ENCODE results near the gene ADCY7. TPM values are rescaled to one million over a fixed set of nuclear protein-coding genes. Genes with fewer than 3 reads are reported as not detected.

ADCY7 gene
- total RNA-seq, 1 experiment from 2014 or later, result 5.9 TPM

DNA sequence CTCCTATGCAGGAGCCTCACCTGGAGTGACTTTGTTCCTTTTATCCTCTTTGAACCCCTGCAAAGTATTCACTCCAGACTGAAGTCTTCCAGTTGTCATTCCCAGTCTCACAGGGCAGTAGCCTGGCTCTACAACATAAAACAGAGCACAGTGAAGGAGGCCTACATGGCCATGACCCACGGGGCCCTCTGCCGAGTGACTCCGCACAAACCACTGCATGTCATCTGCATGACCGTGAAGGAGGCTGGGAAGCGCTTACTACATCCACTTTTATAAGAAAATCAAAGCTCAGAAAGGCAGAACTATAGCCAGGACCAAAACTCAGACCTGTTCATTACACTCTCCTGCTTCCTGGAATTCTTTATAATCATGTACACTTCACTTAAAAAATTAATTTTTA is 59.9 kb downstream of the ADCY7 start:
- no peak overlapping the region for H3K4me3 Mint-ChIP-seq
- peaks cover 40% of the 10 kb centered on the region for H3K36me3 Mint-ChIP-seq
- CTCF ChIA-PET, result interaction anchor here (1.1 to 2.4 kb wide), 6 partner anchors 28 to 268 kb away, joined by 3 to 26 read pairs (median 6); no protein-coding TSS in a partner anchor
- H3K27ac Mint-ChIP-seq, result no peak overlapping the region
- no peak for ATAC-seq
- H3K9me3 Mint-ChIP-seq, result no peaks in the 10 kb centered on the region
- H3K4me1 Mint-ChIP-seq, result no peaks in the 10 kb centered on the region
- no peak for TF ChIP-seq ZNF671 (CRISPR knock-in tag; IDR thresholded peaks at IDR 0.05)
- no peak for TF ChIP-seq NFATC4 (CRISPR knock-in tag; IDR thresholded peaks at IDR 0.05)
- no peak for TF ChIP-seq ATF1 (CRISPR knock-in tag; IDR thresholded peaks at IDR 0.05)
- no peak for TF ChIP-seq ELF4 (CRISPR knock-in tag; IDR thresholded peaks at IDR 0.05; ENCODE audit: low read depth)
- no peak for TF ChIP-seq ESRRA (CRISPR knock-in tag; IDR thresholded peaks at IDR 0.05; ENCODE audit: borderline replicate concordance)
- TF ChIP-seq ZNF317 (CRISPR knock-in tag; IDR thresholded peaks at IDR 0.05; ENCODE audit: borderline replicate concordance, low read depth), result no peak
- TF ChIP-seq, protein P1, sequence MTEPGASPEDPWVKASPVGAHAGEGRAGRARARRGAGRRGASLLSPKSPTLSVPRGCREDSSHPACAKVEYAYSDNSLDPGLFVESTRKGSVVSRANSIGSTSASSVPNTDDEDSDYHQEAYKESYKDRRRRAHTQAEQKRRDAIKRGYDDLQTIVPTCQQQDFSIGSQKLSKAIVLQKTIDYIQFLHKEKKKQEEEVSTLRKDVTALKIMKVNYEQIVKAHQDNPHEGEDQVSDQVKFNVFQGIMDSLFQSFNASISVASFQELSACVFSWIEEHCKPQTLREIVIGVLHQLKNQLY (CRISPR knock-in tag; IDR thresholded peaks at IDR 0.05), result no peak
- TF ChIP-seq GTF2I (CRISPR knock-in tag; conservative IDR thresholded peaks at IDR 0.05), result no peak
- TF ChIP-seq TP53 (CRISPR knock-in tag; IDR thresholded peaks at IDR 0.05), result no peak
- no peak for TF ChIP-seq MYBL2 (CRISPR knock-in tag; IDR thresholded peaks at IDR 0.05)
- TF ChIP-seq ZNF121 (CRISPR knock-in tag; IDR thresholded peaks at IDR 0.05), result no peak
- POLR2A ChIA-PET, result no interaction called here
- no peaks in the 10 kb centered on the region for H3K27me3 Mint-ChIP-seq (ENCODE audit: low read depth)
- no peak for DNase-seq (ENCODE audit: low spot score)

DNA sequence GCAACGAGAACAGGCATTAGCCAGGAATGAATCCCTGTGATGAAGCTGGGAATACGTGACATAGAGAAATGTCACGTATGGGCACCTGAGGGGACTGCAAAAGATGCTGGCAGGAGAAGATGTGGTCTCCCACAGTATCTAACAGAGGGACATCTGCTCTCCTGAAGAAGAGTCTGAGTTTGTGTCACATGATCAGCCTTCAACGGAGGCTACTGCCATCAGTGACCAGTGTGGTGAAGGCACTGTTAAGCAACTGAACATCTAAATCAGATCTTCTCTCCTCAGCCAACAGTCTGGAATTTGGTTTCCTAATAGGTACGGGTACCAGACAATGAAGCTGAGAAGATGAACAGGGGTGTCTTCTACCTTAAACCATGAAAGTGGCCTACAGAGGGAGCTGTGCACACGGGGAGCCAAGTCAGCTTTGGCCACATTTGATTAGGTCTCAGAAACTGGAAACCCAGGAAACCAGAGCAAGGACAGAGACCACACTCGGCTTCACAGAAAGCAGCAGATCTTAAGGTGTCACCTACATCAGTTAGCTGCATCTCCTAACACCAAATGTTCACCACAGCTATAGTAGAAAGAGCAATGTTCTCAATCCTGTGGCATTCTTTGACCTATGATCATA is 60.6 kb downstream of the ADCY7 start:
- no peak overlapping the region for H3K4me3 Mint-ChIP-seq
- ATAC-seq (peak; percentile 68), DNase-seq (ENCODE audit: low spot score) (no peak)
- ChIA-PET CTCF (interaction anchor here (0.5 to 2.4 kb wide), 36 partner anchors 10 to 350 kb away, joined by 3 to 26 read pairs (median 4); partner anchors contain the start of gene NKD1), POLR2A (no interaction called here)
- no peaks in the 10 kb centered on the region for H3K27me3 Mint-ChIP-seq (ENCODE audit: low read depth)
- H3K9me3 Mint-ChIP-seq, result no peaks in the 10 kb centered on the region
- no peaks in the 10 kb centered on the region for H3K4me1 Mint-ChIP-seq
- H3K36me3 Mint-ChIP-seq, result peaks cover 38% of the 10 kb centered on the region
- no peak overlapping the region for H3K27ac Mint-ChIP-seq
- TF ChIP-seq HMGA2 (CRISPR knock-in tag; IDR thresholded peaks at IDR 0.05) (no peak), NFE2L1 (CRISPR knock-in tag; IDR thresholded peaks at IDR 0.05) (no peak), SP1 (CRISPR knock-in tag; conservative IDR thresholded peaks at IDR 0.05) (no peak), EMX1 (CRISPR knock-in tag; IDR thresholded peaks at IDR 0.05) (no peak), JAZF1 (CRISPR knock-in tag; IDR thresholded peaks at IDR 0.05) (no peak), SMAD4 (CRISPR knock-in tag; IDR thresholded peaks at IDR 0.05) (no peak), ZNF263 (CRISPR knock-in tag; IDR thresholded peaks at IDR 0.05; ENCODE audit: low read depth) (no peak), RELA (CRISPR knock-in tag; IDR thresholded peaks at IDR 0.05; ENCODE audit: borderline replicate concordance) (no peak), CREM (CRISPR knock-in tag; IDR thresholded peaks at IDR 0.05) (no peak), CREB1 (CRISPR knock-in tag; IDR thresholded peaks at IDR 0.05) (no peak), TP53 (CRISPR knock-in tag; IDR thresholded peaks at IDR 0.05) (no peak)
- TF ChIP-seq, protein P2, sequence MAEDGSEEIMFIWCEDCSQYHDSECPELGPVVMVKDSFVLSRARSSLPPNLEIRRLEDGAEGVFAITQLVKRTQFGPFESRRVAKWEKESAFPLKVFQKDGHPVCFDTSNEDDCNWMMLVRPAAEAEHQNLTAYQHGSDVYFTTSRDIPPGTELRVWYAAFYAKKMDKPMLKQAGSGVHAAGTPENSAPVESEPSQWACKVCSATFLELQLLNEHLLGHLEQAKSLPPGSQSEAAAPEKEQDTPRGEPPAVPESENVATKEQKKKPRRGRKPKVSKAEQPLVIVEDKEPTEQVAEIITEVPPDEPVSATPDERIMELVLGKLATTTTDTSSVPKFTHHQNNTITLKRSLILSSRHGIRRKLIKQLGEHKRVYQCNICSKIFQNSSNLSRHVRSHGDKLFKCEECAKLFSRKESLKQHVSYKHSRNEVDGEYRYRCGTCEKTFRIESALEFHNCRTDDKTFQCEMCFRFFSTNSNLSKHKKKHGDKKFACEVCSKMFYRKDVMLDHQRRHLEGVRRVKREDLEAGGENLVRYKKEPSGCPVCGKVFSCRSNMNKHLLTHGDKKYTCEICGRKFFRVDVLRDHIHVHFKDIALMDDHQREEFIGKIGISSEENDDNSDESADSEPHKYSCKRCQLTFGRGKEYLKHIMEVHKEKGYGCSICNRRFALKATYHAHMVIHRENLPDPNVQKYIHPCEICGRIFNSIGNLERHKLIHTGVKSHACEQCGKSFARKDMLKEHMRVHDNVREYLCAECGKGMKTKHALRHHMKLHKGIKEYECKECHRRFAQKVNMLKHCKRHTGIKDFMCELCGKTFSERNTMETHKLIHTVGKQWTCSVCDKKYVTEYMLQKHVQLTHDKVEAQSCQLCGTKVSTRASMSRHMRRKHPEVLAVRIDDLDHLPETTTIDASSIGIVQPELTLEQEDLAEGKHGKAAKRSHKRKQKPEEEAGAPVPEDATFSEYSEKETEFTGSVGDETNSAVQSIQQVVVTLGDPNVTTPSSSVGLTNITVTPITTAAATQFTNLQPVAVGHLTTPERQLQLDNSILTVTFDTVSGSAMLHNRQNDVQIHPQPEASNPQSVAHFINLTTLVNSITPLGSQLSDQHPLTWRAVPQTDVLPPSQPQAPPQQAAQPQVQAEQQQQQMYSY (CRISPR knock-in tag; IDR thresholded peaks at IDR 0.05), result no peak
- TF ChIP-seq, protein P3, sequence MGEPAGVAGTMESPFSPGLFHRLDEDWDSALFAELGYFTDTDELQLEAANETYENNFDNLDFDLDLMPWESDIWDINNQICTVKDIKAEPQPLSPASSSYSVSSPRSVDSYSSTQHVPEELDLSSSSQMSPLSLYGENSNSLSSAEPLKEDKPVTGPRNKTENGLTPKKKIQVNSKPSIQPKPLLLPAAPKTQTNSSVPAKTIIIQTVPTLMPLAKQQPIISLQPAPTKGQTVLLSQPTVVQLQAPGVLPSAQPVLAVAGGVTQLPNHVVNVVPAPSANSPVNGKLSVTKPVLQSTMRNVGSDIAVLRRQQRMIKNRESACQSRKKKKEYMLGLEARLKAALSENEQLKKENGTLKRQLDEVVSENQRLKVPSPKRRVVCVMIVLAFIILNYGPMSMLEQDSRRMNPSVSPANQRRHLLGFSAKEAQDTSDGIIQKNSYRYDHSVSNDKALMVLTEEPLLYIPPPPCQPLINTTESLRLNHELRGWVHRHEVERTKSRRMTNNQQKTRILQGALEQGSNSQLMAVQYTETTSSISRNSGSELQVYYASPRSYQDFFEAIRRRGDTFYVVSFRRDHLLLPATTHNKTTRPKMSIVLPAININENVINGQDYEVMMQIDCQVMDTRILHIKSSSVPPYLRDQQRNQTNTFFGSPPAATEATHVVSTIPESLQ (CRISPR knock-in tag; IDR thresholded peaks at IDR 0.05), result no peak
- TF ChIP-seq, protein P4, sequence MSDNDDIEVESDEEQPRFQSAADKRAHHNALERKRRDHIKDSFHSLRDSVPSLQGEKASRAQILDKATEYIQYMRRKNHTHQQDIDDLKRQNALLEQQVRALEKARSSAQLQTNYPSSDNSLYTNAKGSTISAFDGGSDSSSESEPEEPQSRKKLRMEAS (CRISPR knock-in tag; IDR thresholded peaks at IDR 0.05), result no peak
- TF ChIP-seq, protein P5, sequence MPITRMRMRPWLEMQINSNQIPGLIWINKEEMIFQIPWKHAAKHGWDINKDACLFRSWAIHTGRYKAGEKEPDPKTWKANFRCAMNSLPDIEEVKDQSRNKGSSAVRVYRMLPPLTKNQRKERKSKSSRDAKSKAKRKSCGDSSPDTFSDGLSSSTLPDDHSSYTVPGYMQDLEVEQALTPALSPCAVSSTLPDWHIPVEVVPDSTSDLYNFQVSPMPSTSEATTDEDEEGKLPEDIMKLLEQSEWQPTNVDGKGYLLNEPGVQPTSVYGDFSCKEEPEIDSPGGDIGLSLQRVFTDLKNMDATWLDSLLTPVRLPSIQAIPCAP (CRISPR knock-in tag; IDR thresholded peaks at IDR 0.05), result no peak
- TF ChIP-seq, protein P6, sequence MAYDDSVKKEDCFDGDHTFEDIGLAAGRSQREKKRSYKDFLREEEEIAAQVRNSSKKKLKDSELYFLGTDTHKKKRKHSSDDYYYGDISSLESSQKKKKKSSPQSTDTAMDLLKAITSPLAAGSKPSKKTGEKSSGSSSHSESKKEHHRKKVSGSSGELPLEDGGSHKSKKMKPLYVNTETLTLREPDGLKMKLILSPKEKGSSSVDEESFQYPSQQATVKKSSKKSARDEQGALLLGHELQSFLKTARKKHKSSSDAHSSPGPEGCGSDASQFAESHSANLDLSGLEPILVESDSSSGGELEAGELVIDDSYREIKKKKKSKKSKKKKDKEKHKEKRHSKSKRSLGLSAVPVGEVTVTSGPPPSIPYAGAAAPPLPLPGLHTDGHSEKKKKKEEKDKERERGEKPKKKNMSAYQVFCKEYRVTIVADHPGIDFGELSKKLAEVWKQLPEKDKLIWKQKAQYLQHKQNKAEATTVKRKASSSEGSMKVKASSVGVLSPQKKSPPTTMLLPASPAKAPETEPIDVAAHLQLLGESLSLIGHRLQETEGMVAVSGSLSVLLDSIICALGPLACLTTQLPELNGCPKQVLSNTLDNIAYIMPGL (CRISPR knock-in tag; IDR thresholded peaks at IDR 0.05), result no peak
- TF ChIP-seq, protein P7, sequence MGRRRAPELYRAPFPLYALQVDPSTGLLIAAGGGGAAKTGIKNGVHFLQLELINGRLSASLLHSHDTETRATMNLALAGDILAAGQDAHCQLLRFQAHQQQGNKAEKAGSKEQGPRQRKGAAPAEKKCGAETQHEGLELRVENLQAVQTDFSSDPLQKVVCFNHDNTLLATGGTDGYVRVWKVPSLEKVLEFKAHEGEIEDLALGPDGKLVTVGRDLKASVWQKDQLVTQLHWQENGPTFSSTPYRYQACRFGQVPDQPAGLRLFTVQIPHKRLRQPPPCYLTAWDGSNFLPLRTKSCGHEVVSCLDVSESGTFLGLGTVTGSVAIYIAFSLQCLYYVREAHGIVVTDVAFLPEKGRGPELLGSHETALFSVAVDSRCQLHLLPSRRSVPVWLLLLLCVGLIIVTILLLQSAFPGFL (CRISPR knock-in tag; IDR thresholded peaks at IDR 0.05; ENCODE audit: borderline replicate concordance), result no peak

Measured in WTC11 (cell line).